NCI-H1105 treated with DMSO at 0.1 percent for 48 hours (cell line): ENCODE measurements around the gene SREBF2.
"Not testable (repeated sequence)": the region's sequence is repeated elsewhere in the genome, so short reads cannot be mapped to it uniquely, and the experiment has no call there.

Experiments
- DNase-seq: peaks from one replicate; lab custom pipeline; 2025; lab: John Stamatoyannopoulos, UW

The SREBF2 gene

DNA sequence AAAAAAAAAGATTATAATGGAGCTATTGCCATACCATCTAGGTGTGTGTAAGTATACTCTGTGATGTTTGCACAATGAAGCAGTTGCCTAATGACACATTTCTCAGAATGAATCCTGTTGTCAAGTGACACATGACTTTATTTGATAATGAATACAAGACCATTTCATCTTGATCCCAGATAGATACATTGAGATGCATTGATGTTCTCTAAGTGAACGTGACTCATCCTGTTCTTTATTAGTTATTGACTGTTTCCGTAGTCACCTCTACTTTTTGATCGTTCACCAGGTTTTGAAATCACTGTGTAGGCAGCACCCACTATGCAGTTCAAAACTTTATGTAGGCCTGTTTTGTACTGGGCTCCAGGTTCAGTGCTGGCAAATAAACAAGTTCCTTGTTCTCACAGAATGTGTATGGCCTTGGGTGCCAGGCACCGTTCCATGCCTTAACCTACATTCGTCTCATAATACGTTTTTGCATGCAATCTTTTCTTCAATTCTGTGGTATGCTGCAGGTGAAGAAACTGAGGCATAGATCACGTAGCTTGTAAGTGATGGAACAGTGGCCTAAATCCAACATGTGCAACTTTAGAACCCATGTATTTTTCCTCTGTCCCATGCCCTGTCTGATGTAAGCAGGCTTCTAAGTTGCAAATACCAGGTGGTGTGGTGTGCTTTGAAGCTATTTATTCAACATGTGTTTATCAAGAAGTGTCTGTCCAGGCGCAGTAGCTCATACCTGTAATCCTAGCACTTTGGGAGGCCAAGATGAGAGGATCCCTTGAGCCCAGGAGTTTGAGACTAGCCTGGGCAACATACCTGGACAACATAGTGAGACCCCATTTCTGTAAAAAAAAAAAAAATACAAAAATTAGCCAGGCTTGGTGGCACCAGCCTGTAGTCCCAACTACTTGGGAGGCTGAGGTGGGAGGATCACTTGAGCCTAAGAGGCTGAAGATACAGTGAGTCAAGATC, 10.4 kb downstream of the SREBF2 start:
- no peak for DNase-seq

DNA sequence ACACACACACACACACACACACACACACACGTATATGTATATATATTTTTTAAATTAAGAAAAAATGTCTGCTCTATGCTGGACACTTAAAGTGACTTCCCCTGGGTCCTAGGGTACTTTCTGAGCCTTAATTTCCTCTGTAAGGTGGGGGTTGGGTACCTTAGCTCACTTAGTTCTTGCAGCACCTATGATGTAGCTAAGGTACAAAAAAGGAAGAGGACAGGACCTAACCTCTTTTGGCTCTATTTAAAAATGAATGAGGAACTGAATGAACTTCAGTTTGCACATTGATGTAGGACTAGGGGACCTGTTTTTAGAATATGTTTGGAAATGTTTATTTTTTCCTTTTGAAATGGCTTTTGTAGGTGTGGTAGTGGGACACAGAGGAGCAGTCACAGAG, 11.1 kb downstream of the SREBF2 start:
- DNase-seq: no peak

DNA sequence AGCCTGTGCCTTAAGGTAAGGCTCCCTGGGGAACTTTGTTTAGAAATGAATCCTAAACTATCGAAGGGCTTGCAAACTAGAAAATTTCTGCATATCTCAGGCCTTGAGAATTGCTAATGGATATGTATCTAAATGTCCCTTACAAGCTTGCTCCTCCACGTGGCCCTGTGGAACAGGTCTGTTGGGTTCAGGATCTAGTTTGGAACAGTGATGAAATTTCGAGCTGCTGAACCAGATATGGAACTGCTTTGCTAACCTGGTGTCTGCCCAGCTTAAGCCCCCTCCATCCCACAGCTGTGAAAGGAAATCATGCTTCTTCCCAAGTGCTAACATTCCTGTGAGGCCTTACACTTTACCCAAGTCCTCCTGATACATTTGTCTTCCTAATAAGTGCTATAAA, 11.6 kb downstream of the SREBF2 start:
- DNase-seq: no peak

DNA sequence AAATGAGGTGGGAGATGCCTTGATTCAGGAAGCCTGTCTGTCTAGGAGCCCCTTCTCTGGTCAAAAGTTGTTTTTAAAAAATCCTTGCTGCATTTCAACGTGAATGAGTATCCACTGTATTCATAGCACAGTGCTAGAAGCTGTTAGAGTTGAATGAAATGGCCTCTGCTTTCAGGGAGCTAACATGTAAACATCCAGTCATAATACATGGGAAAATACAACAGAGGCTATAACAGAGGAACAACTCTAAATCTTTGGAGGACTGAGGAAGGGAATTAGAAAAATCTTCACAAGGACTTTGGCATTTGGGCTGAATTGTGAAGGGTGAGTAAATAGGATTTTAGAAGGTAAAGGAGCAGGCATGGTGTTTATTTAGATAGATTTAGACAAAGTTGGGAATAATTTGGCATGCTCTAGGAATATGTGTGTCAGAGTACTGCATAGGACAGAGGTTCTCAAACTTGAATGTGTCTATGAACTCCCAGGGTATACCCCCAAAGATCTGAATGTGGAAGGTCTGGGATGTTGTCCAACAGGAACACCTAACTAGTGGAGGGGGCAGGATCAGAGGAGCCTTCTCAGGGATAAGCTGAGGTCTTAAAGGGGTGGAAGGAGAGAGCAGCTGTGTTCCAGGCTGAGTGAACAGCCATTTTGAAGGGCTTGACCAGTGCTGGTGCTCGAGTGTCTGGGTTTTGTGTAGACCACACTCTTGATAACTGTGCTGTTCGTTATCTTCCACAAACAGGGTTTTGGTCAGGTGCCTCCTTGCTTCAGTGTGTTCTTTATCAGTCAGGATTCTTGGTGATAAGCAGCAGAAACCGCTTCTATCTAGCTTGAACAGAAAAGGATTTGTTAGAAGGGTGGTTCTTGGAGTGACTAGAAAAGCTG, 12.7 kb downstream of the SREBF2 start:
- no peak for DNase-seq

DNA sequence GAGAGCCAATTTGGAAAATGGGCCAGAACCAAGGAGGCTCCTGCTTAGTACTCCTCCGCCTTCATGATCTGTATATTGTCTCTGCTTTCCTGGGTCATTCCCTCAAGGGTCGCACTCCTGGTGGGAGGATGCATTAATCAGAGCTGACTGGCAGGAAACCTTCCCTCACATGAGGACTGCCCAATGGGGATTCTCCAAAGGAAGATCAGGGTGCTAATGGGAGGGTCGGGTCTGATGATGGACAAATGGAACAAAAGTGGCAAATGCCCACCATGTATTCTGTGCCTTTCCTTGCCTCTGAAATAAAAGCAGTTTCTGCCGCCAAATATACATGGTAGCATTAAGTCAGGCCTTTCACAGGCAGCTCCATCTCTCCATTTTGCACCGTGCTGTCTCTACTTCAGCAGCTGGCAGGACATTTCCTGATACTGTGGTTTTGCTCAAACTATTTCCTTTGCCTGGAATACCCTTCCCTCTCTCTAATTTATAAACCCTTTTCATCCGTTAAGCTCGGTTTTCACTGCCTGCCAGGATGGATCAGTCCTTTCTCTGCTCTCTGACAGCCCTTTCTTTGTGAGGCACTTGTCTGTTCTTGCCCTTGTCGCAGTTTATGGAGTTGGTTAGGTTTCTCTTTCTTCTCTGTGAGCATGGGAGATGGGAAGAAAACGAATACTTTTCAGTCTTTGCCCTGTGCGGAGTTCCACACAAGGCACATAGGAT, 13.5 kb downstream of the SREBF2 start:
- DNase-seq: no peak

DNA sequence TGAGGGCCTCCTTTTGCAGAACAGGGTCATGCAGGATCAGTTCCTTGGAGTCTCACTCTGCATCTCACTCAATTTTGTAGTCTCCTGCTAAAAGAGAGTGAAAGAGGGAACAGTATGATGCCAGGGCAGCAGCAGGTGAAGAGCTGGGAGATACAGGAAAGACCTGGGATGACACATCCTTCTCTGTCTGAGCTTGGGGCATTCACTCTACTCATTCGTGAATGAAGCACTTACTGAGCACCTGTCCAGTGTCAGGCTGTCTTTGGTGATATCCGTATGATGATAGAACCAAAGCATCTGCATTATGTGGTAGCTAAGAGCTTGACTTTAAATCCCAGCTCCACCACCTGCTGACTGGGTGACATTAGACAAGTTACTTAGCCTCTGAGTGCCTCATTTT, 14.4 kb downstream of the SREBF2 start:
- no peak for DNase-seq

DNA sequence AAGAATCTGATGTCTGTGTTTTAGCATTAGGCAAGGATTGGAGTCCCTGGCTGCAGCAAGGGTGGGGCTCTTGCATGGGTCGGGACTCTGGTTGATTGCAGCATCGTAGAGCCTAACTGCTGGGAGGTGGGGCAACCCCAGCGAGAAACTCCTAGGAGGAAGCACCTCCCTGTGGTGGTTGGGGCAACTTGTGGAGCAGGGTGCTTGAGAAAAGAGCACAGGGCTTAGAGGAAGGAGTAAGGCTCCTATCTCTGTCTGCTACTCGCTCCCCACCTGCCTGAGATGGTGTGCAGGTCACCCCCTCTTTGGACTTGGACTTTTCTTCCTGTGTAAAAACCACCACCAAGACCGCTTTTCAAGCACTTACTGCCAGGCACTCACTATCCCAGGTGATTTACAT, 15.6 kb downstream of the SREBF2 start:
- DNase-seq: no peak

DNA sequence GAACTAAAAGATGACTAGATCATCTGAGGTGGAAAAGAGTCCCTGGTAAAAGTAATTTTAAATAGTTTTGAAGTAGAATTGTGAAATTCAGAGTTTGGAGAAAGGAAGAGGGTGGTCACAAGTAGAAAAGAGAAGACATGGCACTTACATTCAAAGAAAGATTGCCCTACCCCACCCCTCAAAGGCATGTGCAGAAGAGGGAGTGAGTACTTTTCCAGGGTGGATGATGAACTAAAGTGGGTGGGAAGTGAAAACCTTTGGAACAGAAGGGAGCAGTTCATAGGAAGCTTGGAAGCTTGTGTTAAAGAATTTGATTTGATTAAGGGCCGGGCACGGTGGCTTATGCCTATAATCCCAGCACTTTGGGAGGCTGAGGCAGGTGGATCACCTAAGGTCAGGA, 23.6 kb downstream of the SREBF2 start:
- no peak for DNase-seq

DNA sequence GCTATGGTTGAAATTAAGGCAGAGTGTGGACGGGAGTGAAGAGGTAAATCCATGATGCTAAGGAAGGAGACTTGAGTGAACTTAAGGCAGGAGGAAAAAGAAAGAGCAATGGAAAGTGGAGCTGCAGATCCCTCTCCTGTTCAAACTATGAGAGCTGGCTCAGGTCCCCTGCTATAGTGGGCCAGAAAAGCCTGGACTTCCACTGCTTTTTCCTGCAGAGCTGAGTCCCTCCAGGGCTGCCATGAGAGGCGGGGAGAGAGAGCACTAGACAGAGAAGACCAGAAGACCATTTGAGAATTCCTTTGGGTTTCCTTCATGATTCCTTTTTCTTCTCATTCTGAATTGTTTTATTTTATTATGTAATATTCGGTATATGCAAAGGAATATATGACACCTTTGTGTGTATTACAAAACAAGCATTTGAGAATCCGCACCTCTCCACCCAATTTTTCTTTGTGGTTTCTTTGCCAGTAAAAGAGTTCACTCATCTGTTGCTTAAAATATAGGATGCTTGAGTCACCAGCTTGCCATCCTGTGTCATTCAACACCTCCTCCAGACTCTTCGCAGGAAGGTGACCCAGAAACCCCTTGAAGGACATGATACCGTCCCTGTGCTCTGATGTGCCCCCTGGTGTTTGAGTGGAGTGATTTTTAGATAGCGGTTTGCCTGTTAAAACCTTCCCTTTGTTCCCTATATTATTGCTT, 24.4 kb downstream of the SREBF2 start:
- DNase-seq: no peak

DNA sequence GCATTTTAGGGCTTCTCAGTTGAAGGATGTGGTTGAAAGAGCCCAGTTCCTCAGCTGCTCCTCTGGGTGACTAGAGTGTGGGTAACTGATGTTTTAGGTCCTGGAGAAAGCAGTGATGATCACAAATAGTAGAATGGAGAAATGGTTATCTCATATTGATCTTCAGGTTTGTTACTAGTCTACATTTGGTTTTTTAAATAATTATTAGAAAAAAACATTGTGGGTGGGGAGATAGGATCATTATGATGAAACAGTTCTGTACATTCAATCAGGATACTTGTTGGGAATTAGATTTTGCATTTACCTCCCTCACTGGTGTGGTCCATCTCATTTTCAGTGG, 24.9 kb downstream of the SREBF2 start:
- DNase-seq: no peak

DNA sequence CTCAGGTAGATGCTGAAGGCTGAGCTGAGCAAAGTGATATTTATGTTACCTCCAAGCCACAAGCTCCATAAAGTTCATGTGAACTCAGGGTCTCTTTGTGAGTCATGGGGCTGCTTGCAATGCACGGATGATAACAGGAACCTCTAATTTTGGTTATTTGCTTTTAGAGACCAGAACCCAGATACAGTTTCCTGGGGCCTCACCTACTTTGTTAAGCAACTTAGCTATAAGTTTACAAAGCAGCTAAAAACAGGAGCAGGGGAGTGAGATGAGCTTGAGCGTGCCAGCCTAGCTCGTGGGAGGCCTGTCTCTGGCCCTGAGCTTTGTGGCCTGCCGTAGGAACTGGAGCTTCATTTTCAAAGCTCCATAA, 29.2 kb downstream of the SREBF2 start:
- DNase-seq: no peak

DNA sequence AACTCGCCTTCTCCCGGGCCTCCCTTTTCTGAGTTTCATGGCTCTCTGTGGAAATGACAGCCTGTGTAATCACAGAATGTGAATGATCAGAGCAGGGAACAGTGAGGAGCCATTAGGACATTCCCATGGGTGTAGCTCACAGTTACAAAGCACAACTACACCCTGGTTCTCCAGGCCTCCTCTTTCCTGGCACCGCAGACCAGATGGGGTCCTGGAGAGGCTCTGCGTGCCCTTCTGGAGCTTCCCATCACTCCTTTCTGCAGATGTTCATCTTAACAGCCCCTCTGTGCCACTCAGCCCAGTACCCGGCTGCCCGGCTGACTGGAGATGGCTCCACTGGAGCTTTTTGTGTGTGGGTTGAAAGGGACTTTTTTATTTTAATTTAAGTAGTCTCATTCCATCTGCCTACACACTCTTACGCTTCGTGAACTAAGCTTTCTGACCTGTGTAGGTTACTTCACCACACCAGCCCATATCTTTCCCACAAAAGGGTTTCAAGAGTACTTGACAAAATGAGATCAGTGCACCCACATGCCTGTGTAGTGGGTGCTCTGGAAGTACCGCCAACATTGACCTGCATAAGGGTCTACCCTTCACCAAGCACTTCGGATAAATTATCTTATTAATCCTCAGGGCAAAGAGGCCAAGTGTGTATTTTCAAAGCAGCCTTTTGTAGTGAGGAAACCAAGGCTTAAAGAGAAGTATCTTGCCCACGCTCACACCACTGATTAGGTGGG, 29.8 kb downstream of the SREBF2 start:
- DNase-seq: no peak

DNA sequence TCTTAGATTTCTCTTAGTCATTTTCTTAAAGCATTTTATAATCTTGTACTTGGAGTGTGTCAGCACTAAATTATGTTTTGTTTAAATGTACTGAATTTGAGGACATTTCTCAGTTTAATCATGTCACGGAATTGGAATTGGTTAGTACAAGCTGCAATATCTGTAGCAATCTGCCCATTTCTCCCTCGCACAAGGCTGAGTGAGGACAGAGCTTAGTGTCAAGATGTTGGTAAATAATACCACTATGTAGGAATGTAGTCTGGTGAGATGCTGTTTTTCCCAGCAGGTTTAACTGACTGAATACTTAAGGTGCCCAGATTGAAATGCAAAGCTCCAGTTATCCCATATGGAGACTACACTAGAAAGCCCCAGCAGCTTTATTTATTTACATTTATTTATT, 30.6 kb downstream of the SREBF2 start:
- DNase-seq: no peak

DNA sequence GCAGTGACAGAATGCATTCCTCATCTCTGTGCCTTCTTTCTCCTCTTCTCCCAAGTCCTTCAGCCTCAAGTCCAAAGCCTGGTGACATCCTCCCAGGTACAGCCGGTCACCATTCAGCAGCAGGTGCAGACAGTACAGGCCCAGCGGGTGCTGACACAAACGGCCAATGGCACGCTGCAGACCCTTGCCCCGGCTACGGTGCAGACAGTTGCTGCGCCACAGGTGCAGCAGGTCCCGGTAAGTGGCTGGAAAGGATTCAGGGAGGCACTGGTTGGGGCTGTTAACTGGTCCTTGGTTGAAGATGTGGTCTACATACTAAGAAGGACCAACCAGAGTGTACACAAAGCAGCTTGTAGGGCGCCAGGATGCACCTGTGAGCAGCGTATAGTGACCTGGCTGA, 35.7 kb downstream of the SREBF2 start:
- DNase-seq: no peak

DNA sequence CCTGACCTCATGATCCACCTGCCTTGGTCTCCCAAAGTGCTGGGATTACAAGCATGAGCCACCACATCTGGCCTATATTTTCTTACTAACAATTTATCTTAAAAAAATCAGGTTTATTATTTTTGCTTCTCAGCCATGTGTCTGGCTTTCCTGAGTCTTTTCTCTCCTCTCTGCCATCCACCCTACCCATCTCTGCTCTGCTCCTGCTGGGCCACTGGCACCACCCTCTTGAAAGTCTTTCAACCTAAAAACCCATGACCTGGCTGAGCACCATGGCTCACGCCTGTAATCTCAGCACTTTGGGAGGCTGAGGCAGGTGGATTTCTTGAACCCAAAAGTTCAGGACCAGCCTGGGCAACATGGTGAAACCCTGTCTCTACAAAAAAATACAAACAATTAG, 37.2 kb downstream of the SREBF2 start:
- DNase-seq: not testable (repeated sequence)

DNA sequence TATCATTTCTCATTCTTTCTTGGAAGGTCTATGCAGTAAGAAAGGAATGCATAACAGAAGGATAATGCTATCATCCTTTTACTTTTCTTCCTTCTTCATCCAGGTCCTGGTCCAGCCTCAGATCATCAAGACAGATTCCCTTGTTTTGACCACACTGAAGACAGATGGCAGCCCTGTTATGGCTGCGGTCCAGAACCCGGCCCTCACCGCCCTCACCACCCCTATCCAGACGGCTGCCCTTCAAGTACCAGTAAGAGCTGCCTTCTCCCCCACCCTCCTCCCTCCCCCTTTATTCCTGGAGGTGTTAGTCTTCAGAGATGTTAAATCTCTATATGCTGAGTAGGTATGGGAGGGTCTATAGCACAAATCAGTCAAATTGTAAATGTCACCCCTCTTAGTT, 37.9 kb downstream of the SREBF2 start:
- DNase-seq: no peak

DNA sequence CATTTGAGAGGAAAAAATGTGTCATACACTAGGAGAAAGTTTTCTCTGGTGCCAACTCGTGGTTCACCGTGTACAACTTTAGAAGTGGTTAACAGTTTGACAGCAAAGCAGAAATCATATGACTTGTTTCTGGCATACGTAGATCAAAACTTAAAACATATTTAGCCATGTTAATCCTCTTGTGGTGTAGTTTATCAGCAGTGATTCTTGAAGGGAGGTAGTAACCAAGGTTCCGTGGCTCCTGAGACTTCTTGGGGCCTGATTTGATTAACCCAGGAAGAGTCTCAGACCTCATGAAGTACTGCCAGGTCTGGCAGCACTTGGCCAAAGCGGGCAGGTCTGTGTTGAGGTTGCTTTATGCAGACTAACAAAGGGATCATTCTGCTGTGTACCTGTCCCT, 40.5 kb downstream of the SREBF2 start:
- DNase-seq: no peak

DNA sequence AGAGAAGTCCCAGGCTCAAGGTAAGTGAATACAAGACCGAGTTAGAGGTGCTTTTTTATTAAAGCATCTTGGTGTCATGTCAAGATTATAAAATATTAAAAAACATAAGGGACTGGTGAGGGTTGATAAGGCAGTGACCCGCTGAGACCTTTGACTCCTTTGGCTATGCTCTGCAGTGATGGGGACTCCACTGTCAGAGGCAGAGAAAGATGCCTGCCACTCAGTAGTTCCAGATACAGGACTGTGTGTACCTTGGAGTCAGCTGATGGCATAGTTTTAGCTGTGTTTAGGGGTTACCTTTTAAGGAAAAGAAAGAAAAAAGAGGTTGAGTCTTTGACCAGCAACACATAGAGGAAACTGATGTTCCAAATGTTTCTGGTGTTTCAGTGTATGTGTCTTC, 41.2 kb downstream of the SREBF2 start:
- DNase-seq: no peak

DNA sequence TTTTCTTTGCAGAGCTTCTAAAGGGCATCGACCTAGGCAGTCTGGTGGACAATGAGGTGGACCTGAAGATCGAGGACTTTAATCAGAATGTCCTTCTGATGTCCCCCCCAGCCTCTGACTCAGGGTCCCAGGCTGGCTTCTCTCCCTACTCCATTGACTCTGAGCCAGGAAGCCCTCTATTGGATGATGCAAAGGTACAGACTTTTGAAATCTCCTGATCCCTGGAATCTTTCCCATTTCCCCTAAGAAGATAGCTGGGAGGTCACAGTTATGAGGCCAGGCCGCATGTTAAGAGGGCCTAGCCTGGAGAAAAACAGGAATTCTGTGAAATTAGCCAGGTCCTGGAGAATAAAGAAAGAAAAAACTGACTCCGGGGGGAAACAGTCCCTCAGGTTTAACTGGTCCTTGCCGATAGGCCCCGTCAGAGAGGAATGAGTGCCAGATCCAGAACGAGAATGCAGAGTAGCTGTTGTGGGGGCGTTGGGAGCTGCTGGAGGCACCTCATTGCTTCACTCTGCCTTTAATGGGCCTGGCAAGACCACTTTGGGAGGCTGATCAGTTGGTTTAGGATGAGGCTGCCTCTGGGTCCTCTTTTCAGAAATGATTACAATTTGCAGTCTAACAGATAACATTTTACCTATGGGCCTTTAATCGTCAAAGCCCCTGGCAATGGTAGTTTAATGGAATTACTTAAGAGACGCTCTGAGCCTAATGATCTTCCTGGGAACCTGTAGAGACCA, 42.8 kb downstream of the SREBF2 start:
- no peak for DNase-seq

DNA sequence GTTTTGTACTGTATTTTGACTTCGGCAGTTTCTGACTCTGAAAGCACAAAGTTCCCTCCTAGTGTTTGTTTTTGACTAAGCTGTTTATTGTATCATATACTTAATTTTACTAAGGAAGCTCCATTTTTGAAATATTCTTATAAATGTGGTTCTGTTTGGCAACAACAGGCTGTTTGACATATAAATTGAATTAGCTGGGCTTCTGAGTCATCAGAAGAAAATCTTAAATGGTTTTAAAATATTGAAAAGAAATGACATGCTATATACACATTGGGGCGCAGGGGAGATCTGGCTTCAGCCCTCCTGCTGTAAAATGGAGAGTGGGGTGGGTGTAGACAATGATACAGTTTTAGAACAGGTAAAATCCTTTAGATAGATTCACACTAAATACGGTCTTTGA, 43.4 kb downstream of the SREBF2 start:
- no peak for DNase-seq

DNA sequence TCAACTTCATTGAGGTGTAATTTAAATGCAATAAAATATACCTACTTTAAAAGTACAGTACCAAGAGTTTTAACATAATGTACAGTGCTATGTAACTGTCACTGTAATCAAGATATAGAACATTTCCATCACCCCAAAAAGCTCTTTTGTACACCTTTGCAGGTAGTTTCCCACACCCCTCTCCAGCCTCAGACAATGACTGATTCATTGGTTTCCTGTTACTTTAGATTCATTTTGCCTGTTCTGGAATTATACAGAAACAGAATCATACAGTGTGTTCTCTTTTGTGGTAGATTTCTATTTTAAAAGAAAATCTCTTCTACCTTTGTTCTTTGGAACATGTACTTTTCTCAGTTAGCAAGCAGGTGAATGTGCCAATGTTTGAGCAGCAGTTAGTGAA, 43.8 kb downstream of the SREBF2 start:
- DNase-seq: no peak
